IPS-20b (cell line): ENCODE results near the gene CHTOP.
A peak's percentile ranks its signal among the peaks of the same experiment; 100 is the strongest.

Experiments
- H3K27ac ChIP-seq: one replicate; pipeline ENCODE4 v1.5.1; 2013; ENCODE audit warnings: low read length
- H3K27me3 ChIP-seq: 2 replicates; pipeline ENCODE4 v1.6.1; 2013; ENCODE audit warnings: mild to moderate bottlenecking, low read length, inconsistent platforms; ENCODE audit not compliant: insufficient read depth
- H3K36me3 ChIP-seq: 2 replicates; pipeline ENCODE4 v1.6.1; 2013; ENCODE audit warnings: low read depth, mild to moderate bottlenecking, inconsistent platforms, low read length, moderate library complexity; ENCODE audit not compliant: insufficient read depth
- H3K4me1 ChIP-seq: 2 replicates; pipeline ENCODE4 v1.6.1; 2013; ENCODE audit warnings: mild to moderate bottlenecking, control low read depth, inconsistent platforms, low read length, moderate library complexity; ENCODE audit not compliant: insufficient read depth
- H3K4me3 ChIP-seq: 2 replicates; pipeline ENCODE4 v1.5.1; 2013; ENCODE audit warnings: mild to moderate bottlenecking, low read length, inconsistent platforms
- H3K9ac ChIP-seq: 2 replicates; pipeline ENCODE4 v1.6.1; 2013; ENCODE audit warnings: low read depth, mild to moderate bottlenecking, inconsistent platforms, low read length, moderate library complexity
- H3K9me3 ChIP-seq: 2 replicates; pipeline ENCODE4 v1.6.1; 2013; ENCODE audit warnings: mild to moderate bottlenecking, low read depth, low read length, inconsistent platforms; ENCODE audit not compliant: insufficient read depth

CHTOP gene

GRCh38 chr1:153627715-153628626 lies 5.9 kb upstream of the CHTOP start, which contains the start of gene S100A1:
Gene S100A1, plus strand, starts transcription at chr1:153628434. Its CDS starts 2,088 bp downstream, at chr1:153630522.
- peak within 1 kb of the TSS; percentile 82 for H3K4me3 ChIP-seq
- no peak within 1 kb of the TSS for H3K27ac ChIP-seq
- peaks cover 17% of the 10 kb centered on the region for H3K4me1 ChIP-seq
- peak within 1 kb of the TSS; percentile 83 for H3K9ac ChIP-seq
- H3K9me3 ChIP-seq = no peaks in the 10 kb centered on the region
- H3K27me3 ChIP-seq = peaks cover 6% of the 10 kb centered on the region
- H3K36me3 ChIP-seq = peaks cover 17% of the 10 kb centered on the region; the same call in 1 of the 2 replicates

- Histone ChIP-seq H3K27me3 (peaks cover 6% of the 10 kb centered on the region), H3K4me1 (peaks cover 9% of the 10 kb centered on the region; the same call in 1 of the 2 replicates), H3K4me3 (no peak overlapping the region), H3K36me3 (peaks cover 14% of the 10 kb centered on the region; the same call in 1 of the 2 replicates), H3K9ac (no peak overlapping the region), H3K27ac (no peak overlapping the region), H3K9me3 (no peaks in the 10 kb centered on the region)
Measured at GRCh38 chr1:153628638-153629342, 5.1 kb upstream of the CHTOP start.

DNA sequence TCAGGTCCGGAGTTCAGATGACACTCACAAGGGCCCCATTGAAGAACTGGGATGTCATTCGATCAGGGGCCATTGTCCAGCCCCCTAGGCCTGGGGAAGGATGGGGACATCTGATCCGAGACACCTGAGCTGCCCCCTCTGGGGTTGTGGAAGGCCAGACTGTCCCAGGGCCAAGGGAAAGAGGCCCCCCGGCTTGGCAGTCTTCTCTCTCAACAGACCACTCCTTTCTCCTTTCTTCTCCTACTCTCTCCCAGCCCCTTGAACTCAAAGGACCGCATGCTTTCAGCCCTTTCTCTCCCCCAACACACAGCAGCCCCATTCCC lies 4.6 kb upstream of the CHTOP start:
- no peaks in the 10 kb centered on the region for H3K9me3 ChIP-seq
- peaks cover 7% of the 10 kb centered on the region; the same call in 1 of the 2 replicates for H3K4me1 ChIP-seq
- H3K4me3 ChIP-seq = no peak overlapping the region
- no peak overlapping the region for H3K9ac ChIP-seq
- H3K27me3 ChIP-seq = peaks cover 6% of the 10 kb centered on the region
- no peak overlapping the region for H3K27ac ChIP-seq
- peaks cover 9% of the 10 kb centered on the region; the same call in 1 of the 2 replicates for H3K36me3 ChIP-seq

- peaks cover 6% of the 10 kb centered on the region for H3K27me3 ChIP-seq
- peaks cover 7% of the 10 kb centered on the region; the same call in 1 of the 2 replicates for H3K4me1 ChIP-seq
- peaks cover 8% of the 10 kb centered on the region; the same call in 1 of the 2 replicates for H3K36me3 ChIP-seq
- H3K27ac ChIP-seq = no peak overlapping the region
- H3K4me3 ChIP-seq = no peak overlapping the region
- H3K9ac ChIP-seq = no peak overlapping the region
- H3K9me3 ChIP-seq = no peaks in the 10 kb centered on the region
Measured at GRCh38 chr1:153629971-153630370, 3.9 kb upstream of the CHTOP start.

- Histone ChIP-seq H3K27me3 (peaks cover 6% of the 10 kb centered on the region), H3K9ac (no peak overlapping the region), H3K27ac (no peak overlapping the region), H3K4me1 (peaks cover 7% of the 10 kb centered on the region; the same call in 1 of the 2 replicates), H3K36me3 (peaks cover 4% of the 10 kb centered on the region; the same call in 1 of the 2 replicates), H3K9me3 (no peaks in the 10 kb centered on the region), H3K4me3 (no peak overlapping the region)
Measured at GRCh38 chr1:153630384-153630783, 3.5 kb upstream of the CHTOP start.

DNA sequence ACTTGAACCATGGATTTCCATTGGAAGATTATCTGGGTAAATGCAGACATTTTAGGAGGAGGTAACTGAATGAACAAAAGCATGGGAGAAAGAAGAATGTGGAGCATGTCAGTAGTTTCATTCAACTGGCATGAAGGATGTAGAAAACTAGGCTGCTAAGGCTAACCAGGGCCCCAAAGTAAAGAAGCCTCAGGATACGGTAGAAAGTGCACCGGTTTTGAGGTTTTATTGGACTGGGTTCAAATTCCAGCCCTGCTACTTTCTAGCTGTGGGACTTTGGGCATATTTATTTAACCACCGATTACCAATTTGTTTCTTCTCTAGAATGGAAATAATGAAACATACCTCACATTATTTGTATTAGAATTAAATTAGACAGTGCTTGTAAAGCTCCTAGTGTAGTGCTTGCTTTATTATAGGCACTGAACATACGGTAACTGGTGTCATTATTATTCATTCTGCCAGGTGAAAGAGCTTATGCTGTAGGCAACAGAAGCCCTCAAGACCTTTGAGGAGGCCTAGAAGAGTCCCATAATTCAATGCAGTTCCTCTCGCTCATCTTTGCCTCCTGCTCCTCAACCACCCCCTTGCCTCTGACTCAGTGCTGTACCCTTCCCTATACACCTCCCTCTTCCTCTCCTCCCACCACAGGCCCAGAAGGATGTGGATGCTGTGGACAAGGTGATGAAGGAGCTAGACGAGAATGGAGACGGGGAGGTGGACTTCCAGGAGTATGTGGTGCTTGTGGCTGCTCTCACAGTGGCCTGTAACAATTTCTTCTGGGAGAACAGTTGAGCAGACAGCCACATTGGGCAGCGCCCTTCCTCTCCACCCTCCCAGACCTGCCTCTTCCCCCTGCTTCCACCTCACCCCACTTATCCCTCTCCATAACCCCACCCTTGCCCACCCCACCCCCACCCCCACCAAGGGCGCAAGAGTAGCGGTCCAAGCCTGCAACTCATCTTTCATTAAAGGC lies 2.5 kb upstream of the CHTOP start:
- no peak overlapping the region for H3K4me3 ChIP-seq
- no peak overlapping the region for H3K9ac ChIP-seq
- H3K36me3 ChIP-seq = peaks cover 8% of the 10 kb centered on the region
- peaks cover 5% of the 10 kb centered on the region; the same call in 1 of the 2 replicates for H3K4me1 ChIP-seq
- no peak overlapping the region for H3K27ac ChIP-seq
- peaks cover 5% of the 10 kb centered on the region for H3K27me3 ChIP-seq
- H3K9me3 ChIP-seq = no peaks in the 10 kb centered on the region

DNA sequence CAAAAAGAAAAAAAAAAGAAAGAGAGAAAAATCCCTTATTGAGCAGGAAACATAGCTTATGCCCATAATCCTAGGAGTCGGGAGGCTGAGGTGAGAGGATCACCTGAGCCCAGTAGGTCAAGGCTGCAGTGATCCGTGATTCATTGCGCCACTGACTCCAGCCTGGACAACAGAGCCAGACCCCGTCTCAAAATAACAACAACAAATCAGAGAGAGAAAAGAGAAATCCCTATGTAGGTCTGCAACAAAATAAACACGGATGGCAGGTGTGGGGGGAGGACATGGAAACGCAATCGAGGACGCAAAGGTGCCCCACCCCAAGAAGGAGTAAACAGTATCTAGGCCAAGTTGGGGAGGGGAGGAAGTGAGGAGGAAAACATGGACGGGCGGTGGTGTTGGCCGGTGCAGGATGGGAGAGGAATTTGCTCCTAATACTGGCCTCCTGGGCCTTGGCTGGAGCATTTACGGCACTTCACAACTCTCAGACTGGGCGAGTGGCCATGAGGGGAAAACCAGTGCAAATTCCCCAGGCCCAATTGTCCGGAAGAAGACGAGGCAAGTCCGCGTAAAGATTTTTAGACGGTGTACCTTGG lies 609 bp upstream of the CHTOP start:
- Histone ChIP-seq H3K4me3 (peak overlapping the region; percentile 93; the same call in 1 of the 2 replicates), H3K27ac (no peak overlapping the region), H3K9ac (peak overlapping the region; percentile 60; the same call in 1 of the 2 replicates), H3K27me3 (no peaks in the 10 kb centered on the region), H3K36me3 (peaks cover 27% of the 10 kb centered on the region), H3K9me3 (no peaks in the 10 kb centered on the region), H3K4me1 (no peaks in the 10 kb centered on the region)

GRCh38 chr1:153635872-153636271 lies 2.0 kb downstream of the CHTOP start:
- Histone ChIP-seq H3K9ac (peak overlapping the region; percentile 25; the same call in 1 of the 2 replicates), H3K9me3 (no peaks in the 10 kb centered on the region), H3K27ac (no peak overlapping the region), H3K36me3 (peaks cover 53% of the 10 kb centered on the region), H3K4me1 (no peaks in the 10 kb centered on the region), H3K27me3 (no peaks in the 10 kb centered on the region), H3K4me3 (peak overlapping the region; percentile 93; the same call in 1 of the 2 replicates)

DNA sequence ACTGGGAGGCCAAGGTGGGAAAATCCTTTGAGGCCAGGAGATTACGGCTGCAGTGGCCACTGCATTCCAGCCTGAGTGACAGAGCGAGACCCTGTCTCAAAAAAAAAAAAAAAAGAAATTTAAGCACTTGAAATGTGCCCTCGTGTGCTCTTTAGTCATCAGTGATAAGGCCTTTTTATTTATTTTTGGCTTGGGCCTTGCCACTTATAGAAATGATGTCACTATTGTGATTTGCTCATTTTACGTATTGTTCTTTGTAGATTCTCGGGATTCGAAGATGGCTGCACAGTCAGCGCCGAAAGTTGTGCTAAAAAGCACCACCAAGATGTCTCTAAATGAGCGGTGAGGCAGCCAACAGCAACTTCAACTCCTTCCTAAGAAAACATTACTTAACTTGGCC lies 2.4 kb downstream of the CHTOP start:
- Histone ChIP-seq H3K27ac (no peak overlapping the region), H3K36me3 (peaks cover 58% of the 10 kb centered on the region)

GRCh38 chr1:153638261-153638660 lies 4.4 kb downstream of the CHTOP start:
- Histone ChIP-seq H3K4me1 (no peaks in the 10 kb centered on the region), H3K4me3 (no peak overlapping the region), H3K9ac (no peak overlapping the region), H3K27me3 (no peaks in the 10 kb centered on the region), H3K36me3 (peaks cover 77% of the 10 kb centered on the region), H3K27ac (no peak overlapping the region), H3K9me3 (no peaks in the 10 kb centered on the region)

More for the DNA sequence above, 2.4 kb downstream of the CHTOP start:
- Histone ChIP-seq H3K9me3 (no peaks in the 10 kb centered on the region), H3K4me3 (no peak overlapping the region; the same call in 1 of the 2 replicates), H3K27me3 (no peaks in the 10 kb centered on the region), H3K4me1 (no peaks in the 10 kb centered on the region), H3K9ac (peak overlapping the region; percentile 25; the same call in 1 of the 2 replicates)
